ENCODE measurements around the gene CLBA1.

DNA sequence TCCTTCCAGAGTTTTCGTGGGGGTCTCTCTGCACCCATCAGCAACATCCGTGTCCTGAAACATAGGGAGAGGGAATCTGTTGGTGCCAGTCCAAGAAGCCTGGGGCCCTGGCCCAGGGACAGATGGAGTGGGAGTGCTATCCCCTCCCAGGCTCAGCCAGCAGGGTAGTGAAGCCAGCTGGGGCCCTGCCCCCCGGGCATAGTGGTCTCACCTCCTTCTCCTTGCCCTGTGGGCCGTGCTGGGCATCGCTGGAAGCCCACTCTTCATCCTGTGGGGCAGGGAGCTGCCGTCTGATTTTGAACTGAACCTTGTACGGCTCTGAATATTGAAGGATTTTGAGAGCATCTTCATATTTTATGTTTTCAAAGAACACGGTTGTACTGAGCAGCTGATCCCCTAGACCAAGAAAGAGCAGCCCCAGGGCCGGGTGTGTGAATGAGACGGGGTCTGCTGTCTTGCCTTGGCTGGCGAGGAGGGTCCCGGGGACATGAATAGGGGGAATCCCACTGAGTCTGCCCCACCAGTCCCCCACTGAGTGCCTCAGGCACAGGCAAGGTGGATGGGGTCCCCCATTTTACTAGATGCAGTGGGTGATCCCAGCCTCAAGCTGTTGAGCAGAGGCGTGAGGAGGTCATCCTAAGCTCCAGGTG lies 30.7 kb upstream of the CLBA1 start:
- TF ChIP-seq, protein P1, sequence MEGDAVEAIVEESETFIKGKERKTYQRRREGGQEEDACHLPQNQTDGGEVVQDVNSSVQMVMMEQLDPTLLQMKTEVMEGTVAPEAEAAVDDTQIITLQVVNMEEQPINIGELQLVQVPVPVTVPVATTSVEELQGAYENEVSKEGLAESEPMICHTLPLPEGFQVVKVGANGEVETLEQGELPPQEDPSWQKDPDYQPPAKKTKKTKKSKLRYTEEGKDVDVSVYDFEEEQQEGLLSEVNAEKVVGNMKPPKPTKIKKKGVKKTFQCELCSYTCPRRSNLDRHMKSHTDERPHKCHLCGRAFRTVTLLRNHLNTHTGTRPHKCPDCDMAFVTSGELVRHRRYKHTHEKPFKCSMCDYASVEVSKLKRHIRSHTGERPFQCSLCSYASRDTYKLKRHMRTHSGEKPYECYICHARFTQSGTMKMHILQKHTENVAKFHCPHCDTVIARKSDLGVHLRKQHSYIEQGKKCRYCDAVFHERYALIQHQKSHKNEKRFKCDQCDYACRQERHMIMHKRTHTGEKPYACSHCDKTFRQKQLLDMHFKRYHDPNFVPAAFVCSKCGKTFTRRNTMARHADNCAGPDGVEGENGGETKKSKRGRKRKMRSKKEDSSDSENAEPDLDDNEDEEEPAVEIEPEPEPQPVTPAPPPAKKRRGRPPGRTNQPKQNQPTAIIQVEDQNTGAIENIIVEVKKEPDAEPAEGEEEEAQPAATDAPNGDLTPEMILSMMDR (IDR thresholded peaks at IDR 0.05), result no peak
- TF ChIP-seq POLR2A (IDR thresholded peaks at IDR 0.05), result no peak

Measured in heart left ventricle (tissue), 13 donors.